ENCODE data around the gene NRG3.

- TF ChIP-seq, protein P1, sequence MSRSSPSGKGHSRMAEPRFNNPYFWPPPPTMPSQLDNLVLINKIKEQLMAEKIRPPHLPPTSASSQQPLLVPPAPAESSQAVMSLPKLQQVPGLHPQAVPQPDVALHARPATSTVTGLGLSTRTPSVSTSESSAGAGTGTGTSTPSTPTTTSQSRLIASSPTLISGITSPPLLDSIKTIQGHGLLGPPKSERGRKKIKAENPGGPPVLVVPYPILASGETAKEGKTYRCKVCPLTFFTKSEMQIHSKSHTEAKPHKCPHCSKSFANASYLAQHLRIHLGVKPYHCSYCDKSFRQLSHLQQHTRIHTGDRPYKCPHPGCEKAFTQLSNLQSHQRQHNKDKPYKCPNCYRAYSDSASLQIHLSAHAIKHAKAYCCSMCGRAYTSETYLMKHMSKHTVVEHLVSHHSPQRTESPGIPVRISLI (tag by site-specific recombination; IDR thresholded peaks at IDR 0.05) = no peak
- TF ChIP-seq ZNF704 (tag by site-specific recombination; IDR thresholded peaks at IDR 0.05) = no peak
These were observed 1068.1 kb downstream of the NRG3 start for GRCh38 chr10:82943142-82943541.

Measured in HEK293 (cell line).